Keratinocyte (primary cell): ENCODE data around the gene MINPP1. TPM values are rescaled to one million over a fixed set of nuclear protein-coding genes. Genes with fewer than 3 reads are reported as not detected.

Experiments used
- DNase-seq: peaks from one replicate; pipeline ENCODE4 v3.0.0-alpha.2; 2011; ENCODE audit warnings: low read depth, missing footprints, low spot score
- FAIRE-seq: peaks from 2 replicates; lab custom pipeline; 2011; peaks lifted over from hg19 to GRCh38; lab: Jason Lieb, UNC
- H2AFZ ChIP-seq: 2 replicates; pipeline ENCODE4 v1.6.0; 2012; ENCODE audit warnings: low read length, control low read depth, inconsistent platforms; ENCODE audit not compliant: control insufficient read depth
- H3K27ac ChIP-seq: 2 replicates; pipeline ENCODE4 v1.5.1; 2011; ENCODE audit warnings: low read length; ENCODE audit not compliant: control insufficient read depth, insufficient read depth
- H3K27me3 ChIP-seq: 3 replicates; pipeline ENCODE4 v1.6.0; 2011; ENCODE audit warnings: low read length; ENCODE audit not compliant: control insufficient read depth, insufficient read depth; ENCODE audit errors: extremely low read depth
- H3K36me3 ChIP-seq, 2 experiments: 2 replicates in 1 of 2; 3 replicates in 1 of 2; pipeline ENCODE4 v1.5.1; 2011; ENCODE audit warnings: low read length in 2 of 2, mild to moderate bottlenecking in 1 of 2; ENCODE audit not compliant: control insufficient read depth in 2 of 2, insufficient read depth in 2 of 2; ENCODE audit errors: extremely low read depth in 1 of 2
- H3K4me1 ChIP-seq: 3 replicates; pipeline ENCODE4 v1.5.1; 2011; ENCODE audit warnings: low read length; ENCODE audit not compliant: control insufficient read depth, insufficient read depth; ENCODE audit errors: extremely low read depth
- H3K4me2 ChIP-seq: 3 replicates; pipeline ENCODE4 v1.6.0; 2011; ENCODE audit warnings: low read depth, low read length; ENCODE audit not compliant: control insufficient read depth, insufficient read depth; ENCODE audit errors: extremely low read depth
- H3K4me3 ChIP-seq, 3 experiments: fragments of 200-600 bp in 1 of 3; sonication (generic) in 1 of 3; 2 replicates in 2 of 3; 3 replicates in 1 of 3; pipeline ENCODE4 v1.5.1; 2011 to 2016; ENCODE audit warnings: low read length in 3 of 3, mild to moderate bottlenecking in 3 of 3, control low read depth in 2 of 3, inconsistent platforms in 1 of 3, low read depth in 1 of 3, mixed read lengths in 1 of 3, mixed run types in 1 of 3, moderate library complexity in 1 of 3; ENCODE audit not compliant: control insufficient read depth in 2 of 3, insufficient read depth in 2 of 3; ENCODE audit errors: extremely low read depth in 1 of 3
- H3K79me2 ChIP-seq: 2 replicates; pipeline ENCODE4 v1.6.0; 2012; ENCODE audit warnings: low read length; ENCODE audit not compliant: control insufficient read depth, insufficient read depth
- H3K9ac ChIP-seq: 3 replicates; pipeline ENCODE4 v1.6.0; 2011; ENCODE audit warnings: low read length; ENCODE audit not compliant: control insufficient read depth, insufficient read depth; ENCODE audit errors: extremely low read depth
- H3K9me1 ChIP-seq: 3 replicates; pipeline ENCODE4 v1.6.0; 2011; ENCODE audit warnings: low read length; ENCODE audit not compliant: control insufficient read depth, insufficient read depth; ENCODE audit errors: extremely low read depth
- H3K9me3 ChIP-seq: 2 replicates; pipeline ENCODE4 v1.5.1; 2012; ENCODE audit warnings: low read depth, low read length; ENCODE audit not compliant: control insufficient read depth
- H4K20me1 ChIP-seq: 3 replicates; pipeline ENCODE4 v1.6.0; 2011; ENCODE audit warnings: low read length; ENCODE audit not compliant: control insufficient read depth, insufficient read depth; ENCODE audit errors: extremely low read depth
- EZH2 ChIP-seq: IDR thresholded peaks from one replicate; pipeline ENCODE4 v1.6.1; 2012; ENCODE audit warnings: inconsistent platforms, mild to moderate bottlenecking, low read length, moderate library complexity
- dilution Hi-C: fragments of 300-500 bp; cut with MboI; formaldehyde crosslinking; loops from one replicate; pipeline ENCODE4 v1.7.0; 2020; ENCODE audit warnings: low sequenced_read_pairs; ENCODE audit not compliant: extremely low pct_ligation_motif_present
- polyA plus RNA-seq, 5 experiments: library from polyadenylated mRNA; depleted of rRNA in 3 of 5; stranded (reverse) in 3 of 5; stranded (forward) in 1 of 5; unstranded in 1 of 5; fragments of >200 nt; gene quantifications; 1 replicate in 1 of 5; 2 replicates in 3 of 5; 3 replicates in 1 of 5; pipeline versions ENCODE4 v1.2.1 to v1.2.3, GENCODE V29; 2011 to 2012; ENCODE audit warnings: missing spikeins in 2 of 5, low read depth in 1 of 5, low replicate concordance in 1 of 5
- TF ChIP-seq, protein P1 (sequence below), 3 experiments: IDR thresholded peaks in 1 of 3; conservative IDR thresholded peaks in 1 of 3; optimal IDR thresholded peaks in 1 of 3; 2 replicates in 2 of 3; 3 replicates in 1 of 3; pipeline versions ENCODE3 to v1.5.1; 2011; ENCODE audit warnings: low read length in 3 of 3, mild to moderate bottlenecking in 3 of 3, moderate library complexity in 2 of 3, control low read depth in 1 of 3, inconsistent platforms in 1 of 3; ENCODE audit not compliant: insufficient read depth in 2 of 3; ENCODE audit errors: extremely low read depth in 1 of 3

Gene MINPP1
- polyA plus RNA-seq, 1 donor (not counting 4 experiments of a cell fraction or from before 2014, with no cell fraction given): 17.7 TPM

DNA sequence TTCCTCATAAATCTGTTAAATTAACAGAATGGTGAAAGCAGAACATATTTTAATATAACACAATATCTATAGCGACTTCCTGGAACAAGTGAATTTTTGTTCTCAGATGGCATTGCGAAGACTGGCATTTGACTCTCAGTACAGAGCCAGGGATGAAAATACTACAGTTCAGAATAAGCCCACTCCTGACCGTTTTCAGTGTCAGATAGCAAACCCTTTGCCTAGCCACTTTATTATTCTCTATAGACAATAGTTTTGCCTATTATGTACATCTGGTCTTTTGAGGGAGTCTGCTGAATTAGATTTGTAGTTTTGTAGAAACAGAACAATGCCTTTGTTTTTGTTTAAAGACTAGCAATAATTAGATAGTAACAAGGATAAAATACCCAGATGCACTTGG lies 2.3 kb downstream of the MINPP1 start:
- Histone ChIP-seq H3K79me2 (peaks cover 19% of the 10 kb centered on the region), H3K36me3 (peaks cover 0 to 5% of the 10 kb centered on the region in 2 experiments), H4K20me1 (no peaks in the 10 kb centered on the region), H3K4me3 (no peak overlapping the region), H3K4me2 (no peak overlapping the region), H3K27me3 (no peaks in the 10 kb centered on the region), H3K4me1 (peaks cover 22% of the 10 kb centered on the region), H2AFZ (no peak overlapping the region), H3K9me3 (no peaks in the 10 kb centered on the region), H3K27ac (no peak overlapping the region), H3K9ac (no peak overlapping the region), H3K9me1 (no peaks in the 10 kb centered on the region)
- TF ChIP-seq EZH2: no peak
- TF ChIP-seq, protein P1, sequence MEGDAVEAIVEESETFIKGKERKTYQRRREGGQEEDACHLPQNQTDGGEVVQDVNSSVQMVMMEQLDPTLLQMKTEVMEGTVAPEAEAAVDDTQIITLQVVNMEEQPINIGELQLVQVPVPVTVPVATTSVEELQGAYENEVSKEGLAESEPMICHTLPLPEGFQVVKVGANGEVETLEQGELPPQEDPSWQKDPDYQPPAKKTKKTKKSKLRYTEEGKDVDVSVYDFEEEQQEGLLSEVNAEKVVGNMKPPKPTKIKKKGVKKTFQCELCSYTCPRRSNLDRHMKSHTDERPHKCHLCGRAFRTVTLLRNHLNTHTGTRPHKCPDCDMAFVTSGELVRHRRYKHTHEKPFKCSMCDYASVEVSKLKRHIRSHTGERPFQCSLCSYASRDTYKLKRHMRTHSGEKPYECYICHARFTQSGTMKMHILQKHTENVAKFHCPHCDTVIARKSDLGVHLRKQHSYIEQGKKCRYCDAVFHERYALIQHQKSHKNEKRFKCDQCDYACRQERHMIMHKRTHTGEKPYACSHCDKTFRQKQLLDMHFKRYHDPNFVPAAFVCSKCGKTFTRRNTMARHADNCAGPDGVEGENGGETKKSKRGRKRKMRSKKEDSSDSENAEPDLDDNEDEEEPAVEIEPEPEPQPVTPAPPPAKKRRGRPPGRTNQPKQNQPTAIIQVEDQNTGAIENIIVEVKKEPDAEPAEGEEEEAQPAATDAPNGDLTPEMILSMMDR (optimal IDR thresholded peaks at IDR 0.05 in 1 of 3, IDR thresholded peaks at IDR 0.05 in 1 of 3, conservative IDR thresholded peaks at IDR 0.05 in 1 of 3; ENCODE audit: extremely low read depth in 1 of 3, insufficient read depth in 2 of 3, low read length in 3 of 3): no peak
- FAIRE-seq (no peak), DNase-seq (no peak)
- dilution Hi-C loops: no loop called here

DNA sequence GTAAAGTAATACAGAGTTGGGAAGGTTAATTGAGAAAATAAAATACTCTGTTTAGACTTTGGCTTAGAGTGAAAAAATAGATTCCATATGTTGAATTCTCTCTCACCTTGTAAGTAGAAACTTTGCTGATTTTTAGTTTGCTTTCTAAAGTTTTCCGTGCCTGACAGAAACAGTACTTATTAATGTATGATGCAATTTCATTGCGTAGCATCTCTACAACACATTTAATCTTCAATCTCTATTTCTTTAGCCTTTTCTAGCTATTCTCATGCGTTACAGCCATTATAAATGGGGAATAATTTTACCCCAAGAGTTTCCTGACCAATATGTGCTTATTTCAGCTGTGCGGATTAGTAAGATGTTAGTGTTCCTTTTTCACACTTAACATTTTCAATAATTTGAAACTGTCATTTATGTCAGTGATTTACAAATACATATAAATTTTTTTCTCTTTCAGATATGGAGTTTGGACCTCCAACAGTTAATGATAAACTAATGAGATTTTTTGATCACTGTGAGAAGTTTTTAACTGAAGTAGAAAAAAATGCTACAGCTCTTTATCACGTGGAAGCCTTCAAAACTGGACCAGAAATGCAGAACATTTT lies 3.3 kb downstream of the MINPP1 start:
- H3K4me2 ChIP-seq: no peak overlapping the region
- no peak overlapping the region for H3K27ac ChIP-seq
- no peak for TF ChIP-seq EZH2
- TF ChIP-seq, protein P1 (optimal IDR thresholded peaks at IDR 0.05 in 1 of 3, IDR thresholded peaks at IDR 0.05 in 1 of 3, conservative IDR thresholded peaks at IDR 0.05 in 1 of 3; ENCODE audit: extremely low read depth in 1 of 3, insufficient read depth in 2 of 3, low read length in 3 of 3): no peak
- H3K4me3 ChIP-seq: no peak overlapping the region
- H2AFZ ChIP-seq: no peak overlapping the region
- peaks cover 2 to 5% of the 10 kb centered on the region in 2 experiments for H3K36me3 ChIP-seq
- no peaks in the 10 kb centered on the region for H3K9me1 ChIP-seq
- DNase-seq (no peak), FAIRE-seq (no peak)
- dilution Hi-C loops: no loop called here
- H4K20me1 ChIP-seq: no peaks in the 10 kb centered on the region
- no peaks in the 10 kb centered on the region for H3K9me3 ChIP-seq
- H3K9ac ChIP-seq: no peak overlapping the region
- H3K27me3 ChIP-seq: no peaks in the 10 kb centered on the region
- peaks cover 19% of the 10 kb centered on the region for H3K79me2 ChIP-seq
- peaks cover 22% of the 10 kb centered on the region for H3K4me1 ChIP-seq
